H1 (cell line): ENCODE measurements around the gene ATP4A.

Source experiments
- ATF3 ChIP-seq: IDR thresholded peaks from 2 replicates; pipeline ENCODE4 v1.6.1; 2011; ENCODE audit warnings: low read depth, mild to moderate bottlenecking, low read length; ENCODE audit not compliant: insufficient read depth
- CTCF ChIP-seq, 3 experiments: IDR thresholded peaks; 1 replicate in 2 of 3; 2 replicates in 1 of 3; pipeline versions ENCODE4 v1.5.1 to v1.6.1; 2011; ENCODE audit warnings: low read length in 3 of 3, mild to moderate bottlenecking in 3 of 3, inconsistent platforms in 2 of 3, low read depth in 1 of 3, moderate library complexity in 1 of 3; ENCODE audit not compliant: insufficient read depth in 1 of 3; ENCODE audit errors: control extremely low read depth in 1 of 3
- GTF2F1 ChIP-seq: IDR thresholded peaks from 2 replicates; pipeline ENCODE4 v1.6.1; 2012; ENCODE audit warnings: low read depth, low read length, improper control_type of control experiment, borderline replicate concordance
- KDM1A ChIP-seq: fragments of 200-600, 300-600 bp; sonication (generic); IDR thresholded peaks from 2 replicates; pipeline ENCODE4 v1.7.1; 2016; ENCODE audit warnings: mild to moderate bottlenecking, low read length, borderline replicate concordance
- POLR2A ChIP-seq, 2 experiments: IDR thresholded peaks; 1 replicate in 1 of 2; 2 replicates in 1 of 2; pipeline ENCODE4 v1.6.1; 2011; ENCODE audit warnings: low read depth in 2 of 2, low read length in 2 of 2, mild to moderate bottlenecking in 2 of 2; ENCODE audit errors: control extremely low read depth in 1 of 2
- SIX5 ChIP-seq: IDR thresholded peaks from 2 replicates; pipeline ENCODE4 v1.6.1; 2011; ENCODE audit warnings: mild to moderate bottlenecking, low read depth, low read length
- SP1 ChIP-seq: IDR thresholded peaks from 2 replicates; pipeline ENCODE4 v1.6.1; 2011; ENCODE audit warnings: low read depth, low read length
- TAF1 ChIP-seq: IDR thresholded peaks from 2 replicates; pipeline ENCODE4 v1.6.1; 2011; ENCODE audit warnings: mild to moderate bottlenecking, low read depth, low read length

GRCh38 chr19:35601971-35602370 lies 38.5 kb upstream of the ATP4A start:
- TF ChIP-seq SIX5 (no peak), GTF2F1 (no peak), CTCF (IDR thresholded peaks at IDR 0.05; ENCODE audit: control extremely low read depth in 1 of 3, insufficient read depth in 1 of 3, low read depth in 1 of 3, low read length in 3 of 3) (no peak), ATF3 (no peak), TAF1 (no peak), POLR2A (IDR thresholded peaks at IDR 0.05; ENCODE audit: control extremely low read depth in 1 of 2, low read depth in 2 of 2, low read length in 2 of 2) (no peak), KDM1A (no peak), SP1 (no peak)
